HG03460 (cell line): ENCODE results near the gene SLC51B.
"Not testable (repeated sequence)": the region's sequence is repeated elsewhere in the genome, so short reads cannot be mapped to it uniquely, and the experiment has no call there.

ENCODE experiments used
- ATAC-seq: cut with Tn5 transposase; IDR thresholded peaks from one replicate; pipeline ENCODE4 v1.9.1; 2021; ENCODE audit not compliant: unreplicated experiment

The SLC51B gene

GRCh38 chr15:65066001-65066634 is 20.9 kb downstream of the SLC51B start:
- ATAC-seq: no peak

GRCh38 chr15:65066635-65067316 is 21.6 kb downstream of the SLC51B start:
- ATAC-seq: no peak

- ATAC-seq: no peak
Measured at GRCh38 chr15:65067317-65067644, 22.1 kb downstream of the SLC51B start.

DNA sequence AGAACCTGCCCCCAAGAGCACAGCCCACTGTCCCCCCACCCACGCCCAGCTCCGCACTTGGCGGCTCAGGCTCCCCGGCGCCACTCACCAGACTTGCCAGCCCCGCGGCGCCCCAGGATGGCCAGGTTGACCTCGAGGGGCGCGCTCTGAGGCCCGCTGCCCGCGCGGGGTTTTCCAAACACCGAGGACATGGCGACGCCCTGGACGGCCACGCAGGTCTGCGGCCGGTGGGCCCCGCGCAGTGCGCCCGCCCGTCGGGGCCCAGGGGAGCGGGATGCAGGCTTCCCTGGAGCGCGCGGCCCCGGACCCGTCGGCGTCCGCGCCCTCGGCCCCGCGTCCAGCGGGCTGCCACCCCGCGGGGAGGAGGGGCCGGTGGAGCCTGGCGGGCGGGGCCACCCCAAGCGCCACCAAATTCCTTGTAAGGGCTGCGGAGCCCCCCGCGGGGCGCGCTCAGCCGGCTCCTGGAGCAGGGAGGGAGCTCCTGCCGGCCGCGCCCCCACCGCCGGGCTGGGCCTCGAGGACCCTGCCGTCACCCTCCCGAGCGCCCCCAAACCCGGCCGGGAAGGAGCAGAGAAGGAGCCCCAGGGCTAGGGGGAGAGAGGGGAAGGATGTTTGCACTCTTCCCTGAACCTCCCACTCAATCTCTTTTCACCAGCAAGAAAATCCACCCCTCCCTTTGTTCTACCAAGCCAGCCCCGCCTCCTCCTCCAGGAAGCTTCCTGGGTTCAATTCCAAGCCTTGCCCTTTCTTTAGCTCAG is 22.6 kb downstream of the SLC51B start, which contains the start of gene RASL12:
RASL12 (minus strand) TSS at position 347 of the 758 bp plus-strand sequence; CDS start at position 191, 156 bp downstream.
- ATAC-seq: no peak

DNA sequence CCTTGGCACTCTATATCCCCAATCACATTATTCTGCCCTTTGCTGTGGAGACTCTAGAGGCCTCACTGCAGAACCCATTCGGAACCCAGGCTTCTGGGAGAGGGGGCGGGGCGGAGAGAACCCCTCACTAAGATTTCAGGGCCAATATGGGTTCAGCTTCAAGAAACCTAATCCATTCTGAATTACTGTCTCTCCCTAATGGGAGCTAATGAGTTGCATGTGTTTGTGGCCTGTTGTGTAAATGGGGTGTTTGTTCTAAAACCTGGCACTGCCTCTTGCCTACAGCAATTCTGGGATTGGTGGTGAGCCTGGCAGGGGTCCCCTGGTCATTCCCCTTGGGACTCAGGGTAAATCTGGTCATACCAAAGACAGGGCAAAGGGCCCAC is 23.2 kb downstream of the SLC51B start:
- ATAC-seq: no peak

- no peak for ATAC-seq
Measured at GRCh38 chr15:65069179-65069578, 24.0 kb downstream of the SLC51B start.

GRCh38 chr15:65069779-65070546 is 24.8 kb downstream of the SLC51B start:
- no peak for ATAC-seq

- ATAC-seq: no peak
Measured at GRCh38 chr15:65071381-65071811, 26.2 kb downstream of the SLC51B start.

DNA sequence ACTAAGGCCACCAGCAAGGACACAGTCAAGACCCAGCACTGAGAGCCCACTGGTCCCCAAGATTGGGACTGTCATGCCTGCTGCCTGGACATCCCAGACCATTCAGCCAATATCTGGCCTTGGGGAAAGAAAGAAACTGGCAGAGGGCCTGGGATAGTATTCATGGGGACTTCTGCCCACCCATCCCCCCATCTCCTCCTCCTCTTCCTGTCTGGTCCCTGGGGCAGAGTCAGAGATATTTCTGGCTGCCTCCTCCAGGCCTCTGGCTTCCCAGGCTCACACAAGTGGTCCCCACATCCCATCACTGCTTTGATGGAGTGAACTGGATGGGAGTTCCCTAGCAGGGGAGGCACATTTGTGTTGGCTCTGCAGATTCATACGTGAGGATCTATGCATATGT is 26.8 kb downstream of the SLC51B start:
- ATAC-seq: no peak

DNA sequence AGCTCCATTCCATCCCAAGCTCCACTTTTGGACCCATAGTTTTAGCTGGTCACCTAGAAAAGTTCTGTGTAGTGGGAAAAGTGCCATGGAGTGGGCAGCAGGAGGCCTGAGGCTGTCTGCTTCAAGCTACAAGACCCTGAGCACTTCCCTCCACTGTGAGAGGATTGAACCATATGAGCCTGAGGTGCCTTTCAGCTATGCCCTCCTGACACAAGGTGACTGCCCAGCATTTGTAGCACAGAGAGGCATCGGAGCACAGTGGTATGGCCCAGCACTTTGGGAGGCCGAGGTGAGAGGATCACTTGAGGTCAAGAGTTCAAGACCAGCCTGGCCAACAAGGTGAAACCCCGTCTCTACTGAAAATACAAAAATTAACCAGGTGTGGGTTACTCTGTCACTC is 27.4 kb downstream of the SLC51B start:
- no peak for ATAC-seq

DNA sequence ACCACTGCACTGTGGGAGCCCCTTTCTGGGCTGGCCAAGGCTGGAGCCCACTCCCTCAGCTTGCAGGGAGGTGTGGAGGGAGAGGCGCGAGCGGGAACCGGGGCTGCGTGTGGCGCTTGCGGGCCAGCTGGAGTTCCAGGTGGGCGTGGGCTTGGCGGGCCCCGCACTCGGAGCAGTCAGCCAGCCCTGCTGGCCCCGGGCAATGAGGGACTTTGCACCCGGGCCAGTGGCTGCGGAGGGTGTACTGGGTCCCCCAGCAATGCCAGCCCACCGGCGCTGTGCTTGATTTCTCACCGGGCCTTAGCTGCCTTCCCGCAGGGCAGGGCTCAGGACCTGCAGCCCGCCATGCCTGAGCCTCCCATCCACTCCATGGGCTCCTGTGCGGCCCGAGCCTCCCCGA is 29.8 kb downstream of the SLC51B start:
- ATAC-seq: not testable (repeated sequence)

- not testable (repeated sequence) for ATAC-seq
Measured at GRCh38 chr15:65075607-65076395, 30.6 kb downstream of the SLC51B start.

DNA sequence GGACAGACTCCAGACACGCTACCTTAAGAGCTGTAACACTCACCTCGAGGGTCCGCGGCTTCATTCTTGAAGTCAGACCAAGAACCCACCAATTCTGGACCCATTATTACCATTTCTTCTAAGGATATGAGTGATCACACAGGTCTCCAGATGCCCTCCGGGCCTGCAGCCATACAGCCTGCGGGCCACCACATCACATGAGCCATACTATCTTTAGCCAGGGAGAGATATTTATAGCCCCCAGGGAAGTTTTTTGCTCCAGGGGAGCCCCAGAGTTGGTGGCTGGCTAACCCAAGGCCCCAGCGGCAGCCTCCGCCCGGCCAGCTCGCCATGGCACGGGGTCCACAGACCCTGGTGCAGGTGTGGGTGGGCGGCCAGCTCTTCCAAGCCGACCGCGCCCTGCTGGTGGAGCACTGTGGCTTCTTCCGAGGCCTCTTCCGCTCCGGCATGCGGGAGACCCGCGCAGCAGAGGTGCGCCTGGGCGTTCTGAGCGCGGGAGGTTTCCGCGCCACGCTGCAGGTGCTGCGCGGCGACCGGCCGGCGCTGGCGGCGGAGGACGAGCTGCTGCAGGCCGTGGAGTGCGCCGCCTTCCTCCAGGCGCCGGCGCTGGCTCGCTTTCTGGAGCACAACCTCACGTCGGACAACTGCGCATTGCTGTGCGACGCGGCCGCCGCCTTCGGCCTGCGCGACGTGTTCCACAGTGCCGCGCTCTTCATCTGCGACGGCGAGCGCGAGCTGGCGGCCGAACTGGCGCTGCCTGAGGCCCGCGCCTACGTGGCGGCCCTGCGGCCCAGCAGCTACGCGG is 31.5 kb downstream of the SLC51B start, which contains the start of gene KBTBD13:
KBTBD13 (plus strand) TSS at position 261 of the 805 bp plus-strand sequence; CDS start at position 331, 70 bp downstream.
- ATAC-seq: no peak

GRCh38 chr15:65077291-65077980 is 32.2 kb downstream of the SLC51B start:
- ATAC-seq: no peak

DNA sequence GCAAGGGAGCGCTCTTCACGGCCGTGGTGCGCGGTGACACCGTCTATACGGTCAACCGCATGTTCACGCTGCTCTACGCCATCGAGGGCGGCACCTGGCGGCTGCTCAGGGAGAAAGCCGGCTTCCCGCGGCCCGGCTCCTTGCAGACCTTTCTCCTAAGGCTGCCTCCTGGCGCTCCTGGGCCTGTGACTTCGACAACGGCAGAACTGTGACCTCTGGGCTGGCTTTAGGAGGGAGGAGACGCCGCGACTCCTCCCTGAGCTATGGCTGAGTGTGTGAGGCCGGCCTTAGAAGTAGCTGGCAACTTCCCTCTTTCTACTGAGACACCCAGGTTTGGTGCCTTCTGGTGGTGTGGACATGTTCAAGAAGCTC is 32.8 kb downstream of the SLC51B start:
- no peak for ATAC-seq

- ATAC-seq: no peak
Measured at GRCh38 chr15:65079580-65079979, 34.4 kb downstream of the SLC51B start.

DNA sequence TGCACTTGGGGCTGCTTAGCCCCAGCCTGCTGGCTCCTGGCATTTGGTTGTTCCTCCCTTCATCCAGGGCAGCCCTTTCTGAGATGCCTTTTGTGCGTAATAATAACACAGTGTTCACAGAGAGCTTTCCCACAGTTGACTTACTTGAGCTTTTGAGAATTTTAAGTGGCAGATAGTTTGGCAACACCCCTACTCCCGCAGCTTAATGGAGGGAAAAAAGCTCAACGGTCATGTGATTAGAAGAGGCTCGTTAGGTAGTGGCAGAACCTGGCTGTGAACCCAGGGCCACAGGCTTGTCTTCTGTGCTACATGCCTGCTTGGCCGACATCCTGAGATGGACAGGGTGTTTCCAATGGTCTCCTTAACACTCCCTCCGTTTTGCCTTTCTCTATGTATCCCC is 36.1 kb downstream of the SLC51B start:
- no peak for ATAC-seq

- ATAC-seq: no peak
Measured at GRCh38 chr15:65081758-65082157, 36.6 kb downstream of the SLC51B start.
